HepG2 (cell line): ENCODE results near the gene C1orf74. TPM values are rescaled to one million over a fixed set of nuclear protein-coding genes. Genes with fewer than 3 reads are reported as not detected.

Source experiments
- ATAC-seq: fragments of 200-7000 bp; cut with Tn5 transposase; 3 replicates; pipeline ENCODE4 v1.9.1; 2020; ENCODE audit warnings: mild to moderate bottlenecking, moderate library complexity
- BruUV-seq: library from RNA; stranded (reverse); fragments of 400-500 nt; replicated peaks from 2 replicates; lab custom pipeline; 2021; lab: Mats Ljungman, UMichigan
- CTCF ChIA-PET: fragments of 300-600 bp; formaldehyde crosslinking; extraction: SDS; loops from one replicate; lab custom pipeline; 2021; ENCODE audit warnings: low total read pairs, inconsistent platforms, low intra/inter-chr PET ratio; lab: Yijun Ruan, JAX
- POLR2A ChIA-PET: fragments of 350-600 bp; sonication (Branson Sonifier 250); formaldehyde crosslinking; loops from one replicate; lab custom pipeline; 2020; ENCODE audit warnings: antibody characterized with exemption, inconsistent platforms; lab: Yijun Ruan, JAX
- DNase-seq: peaks from one replicate; pipeline ENCODE4 v3.0.0-alpha.2; 2015; ENCODE audit warnings: low spot score
- FAIRE-seq: peaks from 3 replicates; lab custom pipeline; 2011; peaks lifted over from hg19 to GRCh38; lab: Jason Lieb, UNC
- H2AFZ ChIP-seq: one replicate; pipeline ENCODE4 v1.6.1; 2011; ENCODE audit warnings: low read length, inconsistent platforms
- H3K27ac ChIP-seq: fragments of 300-600 bp; 3 replicates; pipeline ENCODE4 v1.8.0; 2011; ENCODE audit warnings: mixed run types, mild to moderate bottlenecking, mixed read lengths, low read length, inconsistent platforms; ENCODE audit not compliant: insufficient read depth; ENCODE audit errors: extremely low read length
- H3K27me3 ChIP-seq, 2 experiments: fragments of 200-600 bp in 1 of 2; 2 replicates in 1 of 2; 3 replicates in 1 of 2; pipeline versions ENCODE4 v1.6.0 to v1.8.0; 2011; ENCODE audit warnings: low read length in 2 of 2, mild to moderate bottlenecking in 2 of 2, moderate library complexity in 2 of 2, inconsistent platforms in 1 of 2; ENCODE audit not compliant: insufficient read depth in 2 of 2, control insufficient read depth in 1 of 2
- H3K36me3 ChIP-seq, 2 experiments: fragments of 200-600 bp in 1 of 2; replicated peaks in 1 of 2; 2 replicates in 1 of 2; 3 replicates in 1 of 2; pipeline versions ENCODE4 v1.5.1 to v1.8.0; 2011; ENCODE audit warnings: low read length in 2 of 2, inconsistent platforms in 1 of 2; ENCODE audit not compliant: insufficient read depth in 2 of 2, control insufficient read depth in 1 of 2
- H3K4me1 ChIP-seq: 2 replicates; pipeline ENCODE4 v1.5.1; 2012; ENCODE audit warnings: low read length, inconsistent platforms; ENCODE audit not compliant: insufficient read depth
- H3K4me2 ChIP-seq: 2 replicates; pipeline ENCODE4 v1.6.0; 2011; ENCODE audit warnings: low read depth, low read length, inconsistent platforms
- H3K4me3 ChIP-seq, 3 experiments: fragments of 200-600 bp in 1 of 3; sonication (generic), shearing (Covaris generic) in 1 of 3; replicated peaks in 1 of 3; 2 replicates each; pipeline ENCODE4 v1.5.1; 2011 to 2016; ENCODE audit warnings: low read length in 3 of 3, inconsistent platforms in 2 of 3, low read depth in 2 of 3, mild to moderate bottlenecking in 2 of 3, control low read depth in 1 of 3, mixed read lengths in 1 of 3; ENCODE audit not compliant: insufficient read depth in 1 of 3
- H3K79me2 ChIP-seq: one replicate; pipeline ENCODE4 v1.6.1; 2011; ENCODE audit warnings: low read length, inconsistent platforms; ENCODE audit not compliant: insufficient read depth
- H3K9ac ChIP-seq: 2 replicates; pipeline ENCODE4 v1.6.0; 2011; ENCODE audit warnings: mild to moderate bottlenecking, low read depth, low read length, inconsistent platforms; ENCODE audit not compliant: insufficient read depth
- H3K9me3 ChIP-seq: 2 replicates; pipeline ENCODE4 v1.5.1; 2012; ENCODE audit warnings: mild to moderate bottlenecking, low read length
- H4K20me1 ChIP-seq: 2 replicates; pipeline ENCODE4 v1.6.0; 2011; ENCODE audit warnings: inconsistent platforms, mild to moderate bottlenecking, low read length, moderate library complexity; ENCODE audit not compliant: insufficient read depth
- BCL6 ChIP-seq: IDR thresholded peaks from 2 replicates; pipeline ENCODE4 v1.6.1; 2016; ENCODE audit warnings: missing genetic modification reagents, missing compliant biosample characterization
- ETV5 ChIP-seq: IDR thresholded peaks from 2 replicates; pipeline ENCODE4 v1.6.1; 2018; ENCODE audit warnings: missing biosample characterization, missing genetic modification reagents, inconsistent platforms, borderline replicate concordance
- GABPA ChIP-seq, 2 experiments: IDR thresholded peaks; 2 replicates each; pipeline ENCODE4 v1.6.1; 2011 to 2016; ENCODE audit warnings: low read depth in 2 of 2, low read length in 1 of 2, missing biosample characterization in 1 of 2, missing genetic modification characterization in 1 of 2
- GATAD2A ChIP-seq: IDR thresholded peaks from 2 replicates; pipeline ENCODE4 v1.6.1; 2016
- HNF4A ChIP-seq: sonication (generic); formaldehyde crosslinking; IDR thresholded peaks from 2 replicates; pipeline ENCODE4 v1.4.0; 2020; ENCODE audit warnings: missing genetic modification reagents
- LCORL ChIP-seq, 2 experiments: fragments of 450-650 bp in 1 of 2; sonication (generic) in 1 of 2; formaldehyde crosslinking in 1 of 2; IDR thresholded peaks; 2 replicates each; pipeline versions ENCODE4 v1.5.0 to v1.6.1; 2017 to 2020; ENCODE audit warnings: antibody characterized with exemption in 1 of 2, missing genetic modification reagents in 1 of 2
- MAFK ChIP-seq, 2 experiments: IDR thresholded peaks in 1 of 2; conservative IDR thresholded peaks in 1 of 2; 2 replicates each; pipeline ENCODE4 v1.6.1; 2011; ENCODE audit warnings: improper control_type of control experiment in 2 of 2, low read length in 2 of 2
- NAIF1 ChIP-seq: sonication (generic); formaldehyde crosslinking; IDR thresholded peaks from 2 replicates; pipeline ENCODE4 v1.5.0; 2020; ENCODE audit warnings: mild to moderate bottlenecking, missing genetic modification reagents, borderline replicate concordance
- SOX5 ChIP-seq: IDR thresholded peaks from 2 replicates; pipeline ENCODE4 v1.6.1; 2016; ENCODE audit warnings: borderline replicate concordance
- TRIM24 ChIP-seq: sonication (generic); formaldehyde crosslinking; IDR thresholded peaks from 2 replicates; pipeline ENCODE4 v1.8.0; 2022; ENCODE audit warnings: mild to moderate bottlenecking, missing genetic modification reagents
- ZBTB7A ChIP-seq: sonication (generic); formaldehyde crosslinking; IDR thresholded peaks from 2 replicates; pipeline ENCODE4 v1.8.0; 2022; ENCODE audit warnings: mild to moderate bottlenecking, missing genetic modification reagents
- ZNF547 ChIP-seq: sonication (generic); formaldehyde crosslinking; IDR thresholded peaks from 2 replicates; pipeline ENCODE4 v1.5.1; 2020; ENCODE audit warnings: mild to moderate bottlenecking, missing genetic modification reagents
- ZNF572 ChIP-seq: sonication (generic); formaldehyde crosslinking; IDR thresholded peaks from 2 replicates; pipeline ENCODE4 v1.5.1; 2020; ENCODE audit warnings: mild to moderate bottlenecking, missing genetic modification reagents
- ZNF607 ChIP-seq: sonication (generic); formaldehyde crosslinking; IDR thresholded peaks from 2 replicates; pipeline ENCODE4 v1.5.1; 2020; ENCODE audit warnings: missing genetic modification reagents, mild to moderate bottlenecking, borderline replicate concordance
- ZNF772 ChIP-seq: sonication (generic); formaldehyde crosslinking; IDR thresholded peaks from 2 replicates; pipeline ENCODE4 v1.5.0; 2020; ENCODE audit warnings: mild to moderate bottlenecking, missing genetic modification reagents
- ZNF841 ChIP-seq: sonication (generic); formaldehyde crosslinking; IDR thresholded peaks from 2 replicates; pipeline ENCODE4 v1.8.1; 2023; ENCODE audit warnings: missing genetic modification reagents, borderline replicate concordance
- WGBS: methylation state at CpG from one replicate; pipeline ENCODE4 v1.1.6; 2017; ENCODE audit warnings: low lambda C conversion rate; 5-methylcytosine and 5-hydroxymethylcytosine counted together
- in situ Hi-C: cut with HindIII; loops from 2 replicates; pipeline ENCODE4 v1.10.0; 2017; ENCODE audit warnings: low pct_unique_long_range_greater_than_20kb; ENCODE audit not compliant: extremely low pct_ligation_motif_present
- intact Hi-C: fragments of 100-400 bp; cut with micrococcal nuclease; formaldehyde crosslinking; loops from one replicate; pipeline ENCODE4 v1.10.0; 2022; ENCODE audit not compliant: unreplicated experiment
- polyA plus RNA-seq, 8 experiments: library from polyadenylated mRNA; depleted of rRNA in 3 of 8; stranded (reverse) in 7 of 8; unstranded in 1 of 8; fragments of >200 nt; fragmentation: Illumina TruSeq in 4 of 8; extraction: Trizol in 4 of 8; gene quantifications; 2 replicates each; pipeline versions ENCODE4 v1.2.1 to v1.2.3, GENCODE V29; 2011 to 2016; ENCODE audit warnings: low read depth in 4 of 8, missing spikeins in 1 of 8, mixed read lengths in 1 of 8; ENCODE audit not compliant: insufficient read depth in 1 of 8
- total RNA-seq, 5 experiments: library from RNA; depleted of rRNA; stranded (reverse); fragments of >200 nt; fragmentation: Illumina TruSeq; extraction: Trizol; gene quantifications; 2 replicates each; pipeline ENCODE4 v1.2.3, GENCODE V29; 2016; ENCODE audit warnings: low read depth in 1 of 5
- TF ChIP-seq, protein P1 (sequence below): IDR thresholded peaks from 2 replicates; pipeline ENCODE4 v1.6.1; 2016; ENCODE audit warnings: missing biosample characterization, missing genetic modification reagents, low read depth
- TF ChIP-seq, protein P2 (sequence below): sonication (generic); formaldehyde crosslinking; IDR thresholded peaks from 2 replicates; pipeline ENCODE4 v1.4.0; 2020; ENCODE audit warnings: missing genetic modification reagents
- TF ChIP-seq, protein P3 (sequence below): sonication (generic); formaldehyde crosslinking; IDR thresholded peaks from 2 replicates; pipeline ENCODE4 v1.5.1; 2020; ENCODE audit warnings: mild to moderate bottlenecking, missing genetic modification reagents, borderline replicate concordance

Gene C1orf74
- total and polyA plus RNA-seq, 2 of the 13 experiments (the other 11 are each of a cell fraction or from before 2014, with no cell fraction given), result 0.33 to 0.71 TPM

- BruUV-seq, result no TSS peak
- in situ Hi-C loops, result no loop called here
- TF ChIP-seq ZNF841 (CRISPR knock-in tag) (no peak), ZNF607 (no peak), GABPA (IDR thresholded peaks at IDR 0.05; ENCODE audit: low read depth, low read length) (no peak), GABPA (CRISPR knock-in tag; IDR thresholded peaks at IDR 0.05; ENCODE audit: low read depth) (peak; percentile 30), ZNF572 (CRISPR knock-in tag) (no peak), ZBTB7A (CRISPR knock-in tag) (no peak), TRIM24 (CRISPR knock-in tag) (no peak), ETV5 (CRISPR knock-in tag) (peak; percentile 67; the same call in 1 of the 2 replicates), ZNF547 (CRISPR knock-in tag) (no peak), HNF4A (CRISPR knock-in tag) (peak; percentile 61), ZNF772 (CRISPR knock-in tag) (0 out of 2 replicates have a peak, but pooled peaks have one; percentile 30), NAIF1 (CRISPR knock-in tag) (no peak), GATAD2A (peak; percentile 37; the same call in 1 of the 2 replicates), SOX5 (CRISPR knock-in tag) (peak; percentile 44; the same call in 1 of the 2 replicates), LCORL (IDR thresholded peaks at IDR 0.05) (no peak), LCORL (CRISPR knock-in tag; IDR thresholded peaks at IDR 0.05) (peak; percentile 90), MAFK (conservative IDR thresholded peaks at IDR 0.05 in 1 of 2, IDR thresholded peaks at IDR 0.05 in 1 of 2; ENCODE audit: low read length in 2 of 2) (no peak), BCL6 (CRISPR knock-in tag) (peak; percentile 73)
- TF ChIP-seq, protein P1, sequence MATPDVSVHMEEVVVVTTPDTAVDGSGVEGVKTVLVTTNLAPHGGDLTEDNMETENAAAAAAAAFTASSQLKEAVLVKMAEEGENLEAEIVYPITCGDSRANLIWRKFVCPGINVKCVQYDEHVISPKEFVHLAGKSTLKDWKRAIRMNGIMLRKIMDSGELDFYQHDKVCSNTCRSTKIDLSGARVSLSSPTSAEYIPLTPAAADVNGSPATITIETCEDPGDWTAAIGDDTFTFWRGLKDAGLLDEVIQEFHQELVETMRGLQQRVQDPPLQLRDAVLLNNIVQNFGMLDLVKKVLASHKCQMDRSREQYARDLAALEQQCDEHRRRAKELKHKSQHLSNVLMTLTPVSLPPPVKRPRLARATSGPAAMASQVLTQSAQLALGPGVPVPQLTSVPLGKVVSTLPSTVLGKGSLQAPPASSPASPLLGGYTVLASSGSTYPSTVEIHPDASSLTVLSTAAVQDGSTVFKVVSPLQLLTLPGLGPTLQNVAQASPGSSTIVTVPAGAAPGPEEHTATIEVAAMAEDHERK (CRISPR knock-in tag), result no peak
- TF ChIP-seq, protein P2, sequence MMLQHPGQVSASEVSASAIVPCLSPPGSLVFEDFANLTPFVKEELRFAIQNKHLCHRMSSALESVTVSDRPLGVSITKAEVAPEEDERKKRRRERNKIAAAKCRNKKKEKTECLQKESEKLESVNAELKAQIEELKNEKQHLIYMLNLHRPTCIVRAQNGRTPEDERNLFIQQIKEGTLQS (CRISPR knock-in tag), result no peak
- TF ChIP-seq, protein P3, sequence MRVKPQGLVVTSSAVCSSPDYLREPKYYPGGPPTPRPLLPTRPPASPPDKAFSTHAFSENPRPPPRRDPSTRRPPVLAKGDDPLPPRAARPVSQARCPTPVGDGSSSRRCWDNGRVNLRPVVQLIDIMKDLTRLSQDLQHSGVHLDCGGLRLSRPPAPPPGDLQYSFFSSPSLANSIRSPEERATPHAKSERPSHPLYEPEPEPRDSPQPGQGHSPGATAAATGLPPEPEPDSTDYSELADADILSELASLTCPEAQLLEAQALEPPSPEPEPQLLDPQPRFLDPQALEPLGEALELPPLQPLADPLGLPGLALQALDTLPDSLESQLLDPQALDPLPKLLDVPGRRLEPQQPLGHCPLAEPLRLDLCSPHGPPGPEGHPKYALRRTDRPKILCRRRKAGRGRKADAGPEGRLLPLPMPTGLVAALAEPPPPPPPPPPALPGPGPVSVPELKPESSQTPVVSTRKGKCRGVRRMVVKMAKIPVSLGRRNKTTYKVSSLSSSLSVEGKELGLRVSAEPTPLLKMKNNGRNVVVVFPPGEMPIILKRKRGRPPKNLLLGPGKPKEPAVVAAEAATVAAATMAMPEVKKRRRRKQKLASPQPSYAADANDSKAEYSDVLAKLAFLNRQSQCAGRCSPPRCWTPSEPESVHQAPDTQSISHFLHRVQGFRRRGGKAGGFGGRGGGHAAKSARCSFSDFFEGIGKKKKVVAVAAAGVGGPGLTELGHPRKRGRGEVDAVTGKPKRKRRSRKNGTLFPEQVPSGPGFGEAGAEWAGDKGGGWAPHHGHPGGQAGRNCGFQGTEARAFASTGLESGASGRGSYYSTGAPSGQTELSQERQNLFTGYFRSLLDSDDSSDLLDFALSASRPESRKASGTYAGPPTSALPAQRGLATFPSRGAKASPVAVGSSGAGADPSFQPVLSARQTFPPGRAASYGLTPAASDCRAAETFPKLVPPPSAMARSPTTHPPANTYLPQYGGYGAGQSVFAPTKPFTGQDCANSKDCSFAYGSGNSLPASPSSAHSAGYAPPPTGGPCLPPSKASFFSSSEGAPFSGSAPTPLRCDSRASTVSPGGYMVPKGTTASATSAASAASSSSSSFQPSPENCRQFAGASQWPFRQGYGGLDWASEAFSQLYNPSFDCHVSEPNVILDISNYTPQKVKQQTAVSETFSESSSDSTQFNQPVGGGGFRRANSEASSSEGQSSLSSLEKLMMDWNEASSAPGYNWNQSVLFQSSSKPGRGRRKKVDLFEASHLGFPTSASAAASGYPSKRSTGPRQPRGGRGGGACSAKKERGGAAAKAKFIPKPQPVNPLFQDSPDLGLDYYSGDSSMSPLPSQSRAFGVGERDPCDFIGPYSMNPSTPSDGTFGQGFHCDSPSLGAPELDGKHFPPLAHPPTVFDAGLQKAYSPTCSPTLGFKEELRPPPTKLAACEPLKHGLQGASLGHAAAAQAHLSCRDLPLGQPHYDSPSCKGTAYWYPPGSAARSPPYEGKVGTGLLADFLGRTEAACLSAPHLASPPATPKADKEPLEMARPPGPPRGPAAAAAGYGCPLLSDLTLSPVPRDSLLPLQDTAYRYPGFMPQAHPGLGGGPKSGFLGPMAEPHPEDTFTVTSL (CRISPR knock-in tag), result peak; percentile 88; the same call in 1 of the 2 replicates
Observed at GRCh38 chr1:209813902-209814301, 29.5 kb upstream of the C1orf74 start.

More at GRCh38 chr1:209813902-209814301, 29.5 kb upstream of the C1orf74 start:
- Histone ChIP-seq H3K4me2 (0 out of 2 replicates have a peak overlapping the region, but pooled peaks have one; percentile 7), H3K9me3 (no peaks in the 10 kb centered on the region), H3K27me3 (peaks cover 0 to 7% of the 10 kb centered on the region in 2 experiments; a peak in 2 of 5 replicates), H2AFZ (no peak overlapping the region), H3K36me3 (no peaks in the 10 kb centered on the region), H3K4me3 (no peak overlapping the region), H3K27ac (no peak overlapping the region), H3K9ac (no peak overlapping the region), H3K4me1 (peaks cover 32% of the 10 kb centered on the region), H4K20me1 (no peaks in the 10 kb centered on the region), H3K79me2 (no peaks in the 10 kb centered on the region)
- intact Hi-C loops, result no loop called here
- DNase-seq (no peak), FAIRE-seq (no peak), ATAC-seq (peak; percentile 82)
- ChIA-PET POLR2A (no interaction called here), CTCF (no interaction called here)
- WGBS, result 20% methylated on average over 4 of the region's 4 CpGs
